Ovary (tissue), 3 donors: ENCODE measurements around the gene SLC22A1.

Experiments used
- EP300 ChIP-seq: sonication (generic); formaldehyde crosslinking; IDR thresholded peaks from one replicate; pipeline ENCODE4 v1.6.1; 2017; ENCODE audit warnings: antibody characterized with exemption
- POLR2A ChIP-seq: fragments of 450-650 bp; IDR thresholded peaks from one replicate; pipeline ENCODE4 v1.6.1; 2017; ENCODE audit warnings: antibody characterized with exemption, mild to moderate bottlenecking, moderate library complexity
- TF ChIP-seq, protein P1 (sequence below), 3 donors: fragments of 450-650 bp in 2 of 3; fragments of 200-600 bp in 1 of 3; IDR thresholded peaks; one replicate each; pipeline versions ENCODE4 v1.5.1 to v1.8.0; 2016 to 2022; ENCODE audit warnings: antibody characterized with exemption in 3 of 3, mild to moderate bottlenecking in 1 of 3
- donor health status: DM: no; HTN: no; CAD: no.

DNA sequence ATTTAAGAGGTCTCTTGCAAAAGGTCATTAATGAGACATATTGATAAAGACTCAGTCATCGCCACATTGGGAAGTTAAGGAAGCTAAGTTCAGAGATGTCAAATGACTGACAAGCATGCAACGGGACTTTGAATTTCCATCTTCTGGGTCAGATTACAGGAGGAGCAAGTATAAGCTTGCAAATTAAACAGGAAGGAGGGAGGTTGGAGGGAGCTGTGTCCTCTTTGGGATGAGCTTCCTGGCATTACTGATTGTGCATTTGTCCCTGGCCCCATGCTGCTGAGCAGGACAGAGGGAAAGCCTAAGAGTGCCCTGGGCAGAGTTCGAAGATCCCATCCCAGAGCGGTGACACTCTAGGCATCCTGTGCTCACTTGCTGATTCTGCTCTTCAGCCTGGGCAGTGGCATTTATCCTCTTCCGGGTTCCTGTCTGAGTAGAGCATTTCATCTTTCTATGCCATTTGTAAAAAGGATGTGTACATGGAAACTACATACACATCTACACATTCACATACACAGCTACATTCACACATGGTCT lies 40.5 kb downstream of the SLC22A1 start:
- TF ChIP-seq, protein P1, sequence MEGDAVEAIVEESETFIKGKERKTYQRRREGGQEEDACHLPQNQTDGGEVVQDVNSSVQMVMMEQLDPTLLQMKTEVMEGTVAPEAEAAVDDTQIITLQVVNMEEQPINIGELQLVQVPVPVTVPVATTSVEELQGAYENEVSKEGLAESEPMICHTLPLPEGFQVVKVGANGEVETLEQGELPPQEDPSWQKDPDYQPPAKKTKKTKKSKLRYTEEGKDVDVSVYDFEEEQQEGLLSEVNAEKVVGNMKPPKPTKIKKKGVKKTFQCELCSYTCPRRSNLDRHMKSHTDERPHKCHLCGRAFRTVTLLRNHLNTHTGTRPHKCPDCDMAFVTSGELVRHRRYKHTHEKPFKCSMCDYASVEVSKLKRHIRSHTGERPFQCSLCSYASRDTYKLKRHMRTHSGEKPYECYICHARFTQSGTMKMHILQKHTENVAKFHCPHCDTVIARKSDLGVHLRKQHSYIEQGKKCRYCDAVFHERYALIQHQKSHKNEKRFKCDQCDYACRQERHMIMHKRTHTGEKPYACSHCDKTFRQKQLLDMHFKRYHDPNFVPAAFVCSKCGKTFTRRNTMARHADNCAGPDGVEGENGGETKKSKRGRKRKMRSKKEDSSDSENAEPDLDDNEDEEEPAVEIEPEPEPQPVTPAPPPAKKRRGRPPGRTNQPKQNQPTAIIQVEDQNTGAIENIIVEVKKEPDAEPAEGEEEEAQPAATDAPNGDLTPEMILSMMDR (IDR thresholded peaks at IDR 0.05): no peak
- TF ChIP-seq POLR2A: no peak
- TF ChIP-seq EP300: no peak
